ENCODE measurements around the gene B3GAT2.
"Not testable (repeated sequence)": the region's sequence is repeated elsewhere in the genome, so short reads cannot be mapped to it uniquely, and the experiment has no call there.

Gene B3GAT2

GRCh38 chr6:70956451-70957283, at the start of gene B3GAT2:
Gene B3GAT2, minus strand, starts transcription at chr6:70957060. Its CDS starts 631 bp downstream, at chr6:70956429.
- DNase-seq = no peak

DNA sequence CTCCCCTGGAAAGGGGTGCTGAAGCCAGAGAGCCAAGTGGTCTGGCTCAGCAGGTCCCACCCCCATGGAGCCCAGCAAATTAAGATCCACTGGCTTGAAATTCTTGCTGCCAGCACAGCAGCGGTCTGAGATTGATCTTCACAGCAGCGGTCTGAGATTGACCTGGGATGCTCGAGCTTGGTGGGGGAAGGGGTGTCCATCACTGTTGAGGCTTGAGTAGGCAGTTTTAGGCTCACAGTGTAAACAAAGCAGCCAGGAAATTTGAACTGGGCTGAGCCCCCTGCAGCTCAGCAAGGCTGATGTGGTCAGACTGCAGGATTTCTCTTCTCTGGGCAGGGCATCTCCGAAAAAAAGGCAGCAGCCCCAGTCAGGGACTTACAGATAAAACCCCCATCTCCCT, 41.3 kb upstream of the B3GAT2 start:
- DNase-seq = no peak

DNA sequence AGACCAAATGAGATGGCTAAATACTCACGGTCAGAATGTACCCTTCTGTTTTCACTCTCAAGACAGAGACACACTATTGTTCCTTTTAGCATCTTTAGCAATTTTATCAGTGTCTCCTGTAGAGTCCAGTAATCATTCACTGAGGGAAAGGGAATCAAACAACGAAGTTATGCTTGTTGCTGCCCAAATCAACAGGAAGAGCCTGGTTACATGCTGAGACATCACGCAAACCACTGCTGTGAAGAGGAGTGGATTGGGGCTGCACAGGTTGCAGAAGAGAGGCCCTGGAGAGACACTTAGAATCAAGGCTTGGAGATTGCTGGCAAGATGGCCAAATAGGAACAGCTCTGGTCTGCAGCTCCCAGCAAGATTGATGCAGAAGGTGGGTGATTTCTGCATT, 40.5 kb upstream of the B3GAT2 start:
- DNase-seq = no peak

- no peak for DNase-seq
These were observed 39.2 kb upstream of the B3GAT2 start for GRCh38 chr6:70996106-70996505.

GRCh38 chr6:70995411-70995810, 38.6 kb upstream of the B3GAT2 start:
- no peak for DNase-seq

- no peak for DNase-seq
These were observed 34.4 kb upstream of the B3GAT2 start for GRCh38 chr6:70991253-70991652.

GRCh38 chr6:70985156-70985555, 28.3 kb upstream of the B3GAT2 start:
- DNase-seq = peak; percentile 16

- no peak for DNase-seq
These were observed 25.9 kb upstream of the B3GAT2 start for GRCh38 chr6:70982747-70983146.

GRCh38 chr6:70980727-70981126, 23.9 kb upstream of the B3GAT2 start:
- no peak for DNase-seq

- DNase-seq = no peak
These were observed 16.7 kb upstream of the B3GAT2 start for GRCh38 chr6:70973604-70974003.

GRCh38 chr6:70967049-70967448, 10.2 kb upstream of the B3GAT2 start:
- no peak for DNase-seq

GRCh38 chr6:70957284-70957617, 391 bp upstream of the B3GAT2 start:
- DNase-seq = no peak

DNA sequence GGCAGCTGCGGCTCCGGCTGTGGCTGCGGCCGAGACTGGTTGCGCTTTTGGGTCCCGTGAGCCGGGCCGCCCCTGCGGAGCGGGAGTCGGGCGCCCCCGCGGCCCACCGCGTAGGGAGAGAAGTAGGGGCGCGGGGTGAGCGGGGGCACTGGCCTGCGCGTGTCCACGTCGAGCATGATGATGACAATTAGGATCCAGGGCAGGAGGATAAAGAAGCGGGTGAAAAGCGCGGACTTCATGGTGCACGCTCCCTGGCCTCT, 739 bp downstream of the B3GAT2 start:
- DNase-seq = no peak

- peak; percentile 81 for DNase-seq
These were observed 1.2 kb downstream of the B3GAT2 start for GRCh38 chr6:70955441-70956190.

DNA sequence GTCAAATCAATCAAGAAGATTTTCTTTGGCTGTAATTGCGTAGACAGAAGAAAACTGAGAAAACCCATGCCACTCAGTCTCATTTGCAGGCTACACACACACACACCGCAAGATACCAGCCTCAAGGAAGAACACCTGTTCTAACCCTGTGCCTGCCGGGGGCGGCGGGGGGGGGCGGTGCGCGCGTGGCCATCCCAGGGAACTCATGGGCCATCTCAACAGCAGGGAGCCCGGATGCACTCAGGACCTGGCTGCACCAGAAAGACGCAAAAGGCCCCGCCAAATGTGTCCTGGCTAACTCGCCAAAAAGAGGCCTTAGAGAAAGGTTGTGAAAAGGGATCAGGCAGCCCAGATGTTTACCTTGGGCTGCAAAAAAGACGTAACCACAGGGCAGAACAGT, 2.1 kb downstream of the B3GAT2 start:
- no peak for DNase-seq

GRCh38 chr6:70954176-70954575, 2.7 kb downstream of the B3GAT2 start:
- no peak for DNase-seq

GRCh38 chr6:70952608-70953165, 4.2 kb downstream of the B3GAT2 start:
- DNase-seq = no peak

DNA sequence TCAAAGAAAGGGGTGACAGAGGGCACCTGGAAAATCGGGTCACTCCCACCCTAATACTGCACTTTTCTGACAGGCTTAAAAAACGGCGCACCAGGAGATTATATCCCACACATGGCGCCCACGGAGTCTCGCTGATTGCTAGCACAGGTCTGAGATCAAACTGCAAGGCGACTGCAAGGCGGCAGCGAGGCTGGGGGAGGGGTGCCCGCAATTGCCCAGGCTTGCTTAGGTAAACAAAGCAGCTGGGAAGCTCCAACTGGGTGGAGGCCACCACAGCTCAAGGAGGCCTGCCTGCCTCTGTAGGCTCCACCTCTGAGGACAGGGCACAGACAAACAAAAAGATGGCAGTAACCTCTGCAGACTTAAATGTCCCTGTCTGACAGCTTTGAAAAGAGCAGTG, 12.5 kb downstream of the B3GAT2 start:
- DNase-seq = not testable (repeated sequence)

DNA sequence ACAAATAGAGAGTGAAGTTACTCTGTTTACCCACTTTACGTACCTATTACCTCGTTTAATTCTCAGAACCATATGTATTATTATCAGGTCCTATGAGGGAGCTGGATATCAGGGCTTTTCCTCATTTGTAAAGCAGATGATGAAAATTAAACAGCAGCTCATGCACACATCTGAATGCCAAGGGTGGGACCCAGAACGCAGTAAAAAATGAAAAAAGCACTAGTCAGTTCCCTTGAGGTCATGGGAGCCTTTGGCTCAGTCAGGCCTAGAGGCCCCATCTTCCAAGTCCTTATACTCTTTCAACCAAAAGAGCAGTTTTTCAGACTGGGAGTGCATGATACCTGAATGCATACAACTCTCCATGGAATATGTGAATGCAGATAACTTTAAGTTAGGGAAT, 23.0 kb downstream of the B3GAT2 start:
- no peak for DNase-seq

GRCh38 chr6:70905742-70906141, 51.1 kb downstream of the B3GAT2 start:
- no peak for DNase-seq

GRCh38 chr6:70903665-70904452, 53.0 kb downstream of the B3GAT2 start:
- no peak for DNase-seq

GRCh38 chr6:70901324-70901723, 55.5 kb downstream of the B3GAT2 start:
- no peak for DNase-seq

DNA sequence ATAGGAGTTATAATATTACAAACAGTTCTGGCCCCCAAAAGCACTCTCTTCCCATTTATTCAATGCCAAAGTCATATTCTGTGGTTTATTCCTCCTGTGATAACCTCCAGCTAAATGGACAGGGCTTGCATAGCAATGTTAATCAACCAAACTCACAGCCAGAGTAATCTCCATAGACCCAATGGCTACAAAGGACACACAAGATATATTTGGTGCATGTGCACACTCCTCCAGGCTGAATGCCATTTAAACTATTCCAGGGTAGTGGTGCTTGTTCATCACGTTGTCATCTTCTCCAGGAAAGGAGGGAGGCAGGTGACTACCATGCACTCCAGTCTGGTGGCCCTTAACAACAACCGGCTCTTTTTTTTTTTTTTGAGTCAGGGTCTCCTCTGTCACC, 56.8 kb downstream of the B3GAT2 start:
- no peak for DNase-seq

DNA sequence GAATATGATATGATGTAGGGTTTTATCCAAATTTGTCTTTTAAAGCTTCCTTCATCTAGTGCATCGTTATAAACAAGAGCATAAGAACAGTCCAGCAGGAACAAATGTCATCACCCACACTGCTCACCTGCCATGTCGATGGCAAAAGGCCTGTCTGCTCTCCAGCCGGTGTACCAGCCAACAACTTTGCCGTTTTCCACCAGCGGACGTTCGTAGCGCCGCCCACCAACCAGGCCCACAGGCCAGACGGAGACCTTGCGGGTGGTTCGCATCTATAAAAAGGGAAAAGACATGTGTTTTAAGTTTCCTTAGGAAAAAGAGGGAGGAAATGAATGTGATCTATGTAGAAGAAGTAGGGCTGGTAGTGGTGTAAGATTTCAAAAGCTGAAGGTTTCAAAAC, 62.9 kb downstream of the B3GAT2 start:
- DNase-seq = no peak
